Measurements from ENCODE around the gene P2RY2. TPM values are rescaled to one million over a fixed set of nuclear protein-coding genes. Genes with fewer than 3 reads are reported as not detected.
"Not testable (repeated sequence)": the region's sequence is repeated elsewhere in the genome, so short reads cannot be mapped to it uniquely, and the experiment has no call there.

The P2RY2 gene
- polyA plus RNA-seq, 4 donors = 0.07 to 0.84 (median 0.62) TPM

GRCh38 chr11:73262851-73263495 is 44.9 kb downstream of the P2RY2 start:
- no peak for DNase-seq (ENCODE audit: low read depth in 4 of 4, low spot score in 3 of 4)

GRCh38 chr11:73263640-73264039 is 45.6 kb downstream of the P2RY2 start:
- DNase-seq (ENCODE audit: low read depth in 4 of 4, low spot score in 3 of 4) = no peak

- DNase-seq (ENCODE audit: low read depth in 4 of 4, low spot score in 3 of 4) = no peak
Measured at GRCh38 chr11:73265278-73265810, 47.3 kb downstream of the P2RY2 start.

GRCh38 chr11:73265853-73266645 is 48.0 kb downstream of the P2RY2 start:
- no peak for DNase-seq (ENCODE audit: low read depth in 4 of 4, low spot score in 3 of 4)

GRCh38 chr11:73266646-73267020 is 48.6 kb downstream of the P2RY2 start:
- DNase-seq (ENCODE audit: low read depth in 4 of 4, low spot score in 3 of 4) = no peak

GRCh38 chr11:73267122-73267846 is 49.2 kb downstream of the P2RY2 start:
- no peak for DNase-seq (ENCODE audit: low read depth in 4 of 4, low spot score in 3 of 4)

GRCh38 chr11:73267906-73268540 is 49.9 kb downstream of the P2RY2 start:
- DNase-seq (ENCODE audit: low read depth in 4 of 4, low spot score in 3 of 4) = no peak

- no peak for DNase-seq (ENCODE audit: low read depth in 4 of 4, low spot score in 3 of 4)
Measured at GRCh38 chr11:73268671-73269271, 50.7 kb downstream of the P2RY2 start.

- DNase-seq (ENCODE audit: low read depth in 4 of 4, low spot score in 3 of 4) = no peak
Measured at GRCh38 chr11:73269459-73270015, 51.5 kb downstream of the P2RY2 start.

GRCh38 chr11:73270016-73270854 is 52.2 kb downstream of the P2RY2 start:
- DNase-seq (ENCODE audit: low read depth in 4 of 4, low spot score in 3 of 4) = no peak

GRCh38 chr11:73270855-73271477 is 52.9 kb downstream of the P2RY2 start:
- no peak for DNase-seq (ENCODE audit: low read depth in 4 of 4, low spot score in 3 of 4)

GRCh38 chr11:73271478-73271865 is 53.4 kb downstream of the P2RY2 start:
- not testable (repeated sequence) for DNase-seq (ENCODE audit: low read depth in 4 of 4, low spot score in 3 of 4)

- no peak for DNase-seq (ENCODE audit: low read depth in 4 of 4, low spot score in 3 of 4)
Measured at GRCh38 chr11:73271936-73272679, 54.0 kb downstream of the P2RY2 start, which contains the start of gene P2RY6. P2RY6 (plus strand) TSS chr11:73272338; CDS start chr11:73296519, 24,181 bp downstream.

- no peak for DNase-seq (ENCODE audit: low read depth in 4 of 4, low spot score in 3 of 4)
Measured at GRCh38 chr11:73272680-73273038, 54.6 kb downstream of the P2RY2 start.

GRCh38 chr11:73273222-73273895 is 55.3 kb downstream of the P2RY2 start:
- DNase-seq (ENCODE audit: low read depth in 4 of 4, low spot score in 3 of 4) = no peak

GRCh38 chr11:73274191-73274590 is 56.1 kb downstream of the P2RY2 start:
- not testable (repeated sequence) for DNase-seq (ENCODE audit: low read depth in 4 of 4, low spot score in 3 of 4)

- no peak for DNase-seq (ENCODE audit: low read depth in 4 of 4, low spot score in 3 of 4)
Measured at GRCh38 chr11:73274722-73275380, 56.8 kb downstream of the P2RY2 start.

All from left renal pelvis (tissue), 4 donors.